ENCODE data around the gene LY6G5C.

- no peak for TF ChIP-seq POLR2A (IDR thresholded peaks at IDR 0.05)
- TF ChIP-seq, protein P1, sequence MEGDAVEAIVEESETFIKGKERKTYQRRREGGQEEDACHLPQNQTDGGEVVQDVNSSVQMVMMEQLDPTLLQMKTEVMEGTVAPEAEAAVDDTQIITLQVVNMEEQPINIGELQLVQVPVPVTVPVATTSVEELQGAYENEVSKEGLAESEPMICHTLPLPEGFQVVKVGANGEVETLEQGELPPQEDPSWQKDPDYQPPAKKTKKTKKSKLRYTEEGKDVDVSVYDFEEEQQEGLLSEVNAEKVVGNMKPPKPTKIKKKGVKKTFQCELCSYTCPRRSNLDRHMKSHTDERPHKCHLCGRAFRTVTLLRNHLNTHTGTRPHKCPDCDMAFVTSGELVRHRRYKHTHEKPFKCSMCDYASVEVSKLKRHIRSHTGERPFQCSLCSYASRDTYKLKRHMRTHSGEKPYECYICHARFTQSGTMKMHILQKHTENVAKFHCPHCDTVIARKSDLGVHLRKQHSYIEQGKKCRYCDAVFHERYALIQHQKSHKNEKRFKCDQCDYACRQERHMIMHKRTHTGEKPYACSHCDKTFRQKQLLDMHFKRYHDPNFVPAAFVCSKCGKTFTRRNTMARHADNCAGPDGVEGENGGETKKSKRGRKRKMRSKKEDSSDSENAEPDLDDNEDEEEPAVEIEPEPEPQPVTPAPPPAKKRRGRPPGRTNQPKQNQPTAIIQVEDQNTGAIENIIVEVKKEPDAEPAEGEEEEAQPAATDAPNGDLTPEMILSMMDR (IDR thresholded peaks at IDR 0.05), result no peak
Measured at GRCh38 chr6:31713991-31714684, 33.3 kb upstream of the LY6G5C start.
